ENCODE measurements around the gene ACTG2.

DNA sequence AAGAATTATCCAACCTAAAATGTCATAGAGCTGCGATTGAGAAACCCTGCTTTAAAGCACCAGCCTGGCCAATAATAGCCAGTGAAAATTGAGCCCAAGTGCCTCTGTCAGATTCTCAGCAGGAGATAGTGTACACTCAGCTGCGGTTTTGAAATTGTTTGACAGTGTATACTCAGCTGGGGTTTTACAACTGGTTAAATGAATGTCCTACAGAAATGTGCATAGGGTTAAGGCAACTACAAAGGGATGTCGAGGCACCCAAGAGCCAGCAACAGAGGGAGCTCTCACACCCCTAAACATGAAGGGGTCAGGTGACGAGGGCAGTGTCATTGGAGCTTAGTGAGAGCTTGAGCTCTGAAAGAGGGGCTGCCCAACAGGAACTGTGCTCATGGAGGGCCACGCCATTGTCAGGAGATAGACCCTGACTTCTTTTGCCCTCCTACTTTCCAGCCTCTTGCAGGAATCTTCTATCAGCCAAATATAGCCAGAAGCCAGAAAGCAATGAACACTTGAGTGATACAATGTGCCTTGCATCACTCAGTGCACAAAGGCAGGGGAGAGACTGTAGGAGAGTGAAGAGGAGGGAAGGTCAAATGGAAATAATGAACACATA lies 15.1 kb downstream of the ACTG2 start:
- TF ChIP-seq, protein P1, sequence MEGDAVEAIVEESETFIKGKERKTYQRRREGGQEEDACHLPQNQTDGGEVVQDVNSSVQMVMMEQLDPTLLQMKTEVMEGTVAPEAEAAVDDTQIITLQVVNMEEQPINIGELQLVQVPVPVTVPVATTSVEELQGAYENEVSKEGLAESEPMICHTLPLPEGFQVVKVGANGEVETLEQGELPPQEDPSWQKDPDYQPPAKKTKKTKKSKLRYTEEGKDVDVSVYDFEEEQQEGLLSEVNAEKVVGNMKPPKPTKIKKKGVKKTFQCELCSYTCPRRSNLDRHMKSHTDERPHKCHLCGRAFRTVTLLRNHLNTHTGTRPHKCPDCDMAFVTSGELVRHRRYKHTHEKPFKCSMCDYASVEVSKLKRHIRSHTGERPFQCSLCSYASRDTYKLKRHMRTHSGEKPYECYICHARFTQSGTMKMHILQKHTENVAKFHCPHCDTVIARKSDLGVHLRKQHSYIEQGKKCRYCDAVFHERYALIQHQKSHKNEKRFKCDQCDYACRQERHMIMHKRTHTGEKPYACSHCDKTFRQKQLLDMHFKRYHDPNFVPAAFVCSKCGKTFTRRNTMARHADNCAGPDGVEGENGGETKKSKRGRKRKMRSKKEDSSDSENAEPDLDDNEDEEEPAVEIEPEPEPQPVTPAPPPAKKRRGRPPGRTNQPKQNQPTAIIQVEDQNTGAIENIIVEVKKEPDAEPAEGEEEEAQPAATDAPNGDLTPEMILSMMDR (IDR thresholded peaks at IDR 0.05), result peak; percentile 54
- TF ChIP-seq EZH2 (IDR thresholded peaks at IDR 0.05; ENCODE audit: borderline replicate concordance, insufficient read depth, low read depth, low read length, poor library complexity, severe bottlenecking), result no peak

All from B cell (primary cell).